Neuronal stem cell (in vitro differentiated cells): ENCODE results near the gene STT3B.

Source experiments
- DNase-seq: peaks from one replicate; pipeline ENCODE4 v3.0.0-alpha.2; 2013; ENCODE audit warnings: low spot score
- H2AFZ ChIP-seq: one replicate; pipeline ENCODE4 v1.6.1; 2013; ENCODE audit warnings: mild to moderate bottlenecking, low read length, inconsistent platforms
- H2AK5ac ChIP-seq: 2 replicates; pipeline ENCODE4 v1.6.1; 2013; ENCODE audit warnings: low read depth, mild to moderate bottlenecking, inconsistent platforms, low read length, moderate library complexity, mixed read lengths
- H2BK120ac ChIP-seq: 2 replicates; pipeline ENCODE4 v1.6.1; 2013; ENCODE audit warnings: low read depth, mild to moderate bottlenecking, inconsistent platforms, low read length, moderate library complexity, mixed read lengths
- H2BK12ac ChIP-seq: one replicate; pipeline ENCODE4 v1.6.1; 2013; ENCODE audit warnings: low read length, inconsistent platforms
- H2BK15ac ChIP-seq: 2 replicates; pipeline ENCODE4 v1.6.1; 2013; ENCODE audit warnings: mild to moderate bottlenecking, low read length, inconsistent platforms, mixed read lengths
- H2BK5ac ChIP-seq: one replicate; pipeline ENCODE4 v1.6.1; 2013; ENCODE audit warnings: inconsistent platforms, mild to moderate bottlenecking, low read length, moderate library complexity
- H3K14ac ChIP-seq: one replicate; pipeline ENCODE4 v1.6.1; 2013; ENCODE audit warnings: low read length, inconsistent platforms
- H3K18ac ChIP-seq: 2 replicates; pipeline ENCODE4 v1.6.1; 2013; ENCODE audit warnings: low read length, inconsistent platforms
- H3K23ac ChIP-seq: 2 replicates; pipeline ENCODE4 v1.6.1; 2013; ENCODE audit warnings: low read depth, mild to moderate bottlenecking, mixed read lengths, low read length, inconsistent platforms; ENCODE audit not compliant: poor library complexity
- H3K27ac ChIP-seq: replicated peaks from 3 replicates; pipeline ENCODE4 v1.5.1; 2013; ENCODE audit warnings: low read length, inconsistent platforms
- H3K27me3 ChIP-seq, 3 experiments: 2 replicates each; pipeline ENCODE4 v1.6.1; 2013; ENCODE audit warnings: low read length in 3 of 3, mild to moderate bottlenecking in 2 of 3, inconsistent platforms in 1 of 3, low read depth in 1 of 3, mixed read lengths in 1 of 3, moderate library complexity in 1 of 3; ENCODE audit not compliant: control insufficient read depth in 3 of 3, insufficient read depth in 3 of 3
- H3K36me3 ChIP-seq, 2 donors: replicated peaks in 1 of 2; 2 replicates each; pipeline ENCODE4 v1.6.1; 2013; ENCODE audit warnings: low read length in 2 of 2; ENCODE audit not compliant: control insufficient read depth in 2 of 2, insufficient read depth in 2 of 2
- H3K4ac ChIP-seq: 2 replicates; pipeline ENCODE4 v1.6.1; 2013; ENCODE audit warnings: inconsistent platforms, mild to moderate bottlenecking, low read length, moderate library complexity
- H3K4me1 ChIP-seq, 2 donors: 1 replicate in 1 of 2; 2 replicates in 1 of 2; pipeline ENCODE4 v1.6.1; 2013; ENCODE audit warnings: low read length in 2 of 2, low read depth in 1 of 2; ENCODE audit not compliant: control insufficient read depth in 2 of 2, insufficient read depth in 1 of 2
- H3K4me2 ChIP-seq: one replicate; pipeline ENCODE4 v1.6.1; 2013; ENCODE audit warnings: mild to moderate bottlenecking, low read length, inconsistent platforms; ENCODE audit not compliant: insufficient read depth, poor library complexity, severe bottlenecking
- H3K4me3 ChIP-seq, 2 donors: 2 replicates each; pipeline ENCODE4 v1.5.1; 2013; ENCODE audit warnings: low read length in 2 of 2, mild to moderate bottlenecking in 2 of 2, inconsistent platforms in 1 of 2, moderate library complexity in 1 of 2
- H3K79me1 ChIP-seq: one replicate; pipeline ENCODE4 v1.6.1; 2013; ENCODE audit warnings: low read depth, mild to moderate bottlenecking, inconsistent platforms, low read length, moderate library complexity
- H3K9ac ChIP-seq: one replicate; pipeline ENCODE4 v1.6.1; 2013; ENCODE audit warnings: mild to moderate bottlenecking, low read depth, low read length, inconsistent platforms; ENCODE audit not compliant: poor library complexity
- H3K9me3 ChIP-seq, 2 donors: replicated peaks in 1 of 2; 2 replicates each; pipeline versions ENCODE3 to v1.6.1; 2013; ENCODE audit warnings: low read length in 2 of 2, mild to moderate bottlenecking in 2 of 2, inconsistent platforms in 1 of 2, low read depth in 1 of 2, mixed read lengths in 1 of 2, moderate library complexity in 1 of 2; ENCODE audit not compliant: control insufficient read depth in 2 of 2, insufficient read depth in 1 of 2
- H4K8ac ChIP-seq: one replicate; pipeline ENCODE4 v1.6.1; 2013; ENCODE audit warnings: low read depth, mild to moderate bottlenecking, inconsistent platforms, low read length, moderate library complexity
- H4K91ac ChIP-seq: one replicate; pipeline ENCODE4 v1.6.1; 2013; ENCODE audit warnings: low read length, low read depth, mild to moderate bottlenecking, inconsistent platforms; ENCODE audit not compliant: poor library complexity
- WGBS, 2 donors: extraction: QIAGEN DNeasy Blood & Tissue Kit; methylation state at CpG; one replicate each; pipeline ENCODE4 v1.1.7; 2013; ENCODE audit warnings: missing lambda C conversion rate in 2 of 2, mixed read lengths in 1 of 2; ENCODE audit not compliant: insufficient read length in 2 of 2, insufficient replicate concordance in 1 of 2; ENCODE audit errors: extremely low coverage in 2 of 2; 5-methylcytosine and 5-hydroxymethylcytosine counted together

Gene STT3B

DNA sequence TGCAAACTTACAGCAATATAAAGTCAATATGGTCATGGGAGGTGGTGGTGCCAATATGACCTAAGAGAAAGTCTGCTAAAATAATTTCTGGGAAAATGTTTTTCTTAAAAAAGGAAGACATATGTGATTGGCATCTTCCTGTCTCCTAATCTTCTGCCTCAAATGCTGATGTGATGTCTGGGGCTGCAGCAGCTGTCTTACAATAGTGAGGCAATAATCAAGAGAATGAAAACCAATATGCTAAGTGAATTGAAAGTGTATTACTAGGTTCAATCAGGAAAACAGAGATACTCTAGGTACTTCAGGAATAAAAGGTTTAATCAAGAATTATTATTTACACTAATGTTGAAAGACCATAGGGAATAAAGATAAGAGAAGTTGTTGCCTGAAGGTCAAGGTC lies 7.2 kb upstream of the STT3B start:
- Histone ChIP-seq H3K4me3 (no peak overlapping the region), H3K4me2 (no peak overlapping the region), H3K9me3 (no peaks in the 10 kb centered on the region), H3K79me1 (peaks cover 3% of the 10 kb centered on the region), H3K4ac (no peak overlapping the region), H3K18ac (no peak overlapping the region), H3K27ac (no peak overlapping the region), H2BK15ac (no peak overlapping the region), H2BK120ac (no peak overlapping the region), H2BK5ac (no peak overlapping the region), H3K9ac (no peak overlapping the region), H4K91ac (no peak overlapping the region), H2BK12ac (no peak overlapping the region), H3K14ac (no peak overlapping the region), H3K4me1 (no peaks in the 10 kb centered on the region), H3K36me3 (no peaks in the 10 kb centered on the region), H2AK5ac (no peak overlapping the region), H4K8ac (no peak overlapping the region), H3K27me3 (no peaks in the 10 kb centered on the region), H3K23ac (no peak overlapping the region), H2AFZ (no peak overlapping the region)
- no peak for DNase-seq

DNA sequence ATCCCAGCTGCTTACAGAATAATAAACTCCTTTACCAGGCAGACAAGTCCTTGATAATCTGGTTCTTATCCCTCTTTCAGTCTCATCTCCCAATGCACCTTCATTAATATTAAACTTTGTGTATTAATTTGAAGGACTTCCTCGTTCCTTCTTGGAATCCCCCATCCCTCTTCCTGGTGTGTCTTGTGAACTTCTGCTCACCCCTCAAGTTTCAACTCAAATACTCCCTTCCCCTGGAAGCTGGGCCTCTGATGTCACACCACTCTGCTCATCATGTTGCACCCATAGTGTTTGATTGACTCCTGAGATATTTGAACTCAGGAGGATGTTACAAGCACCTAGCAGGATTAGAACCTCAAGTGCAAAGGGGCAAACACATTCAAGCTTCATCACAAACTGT lies 3.3 kb upstream of the STT3B start:
- no CpG with 5 or more reads among the region's 1 CpG for WGBS, 2 donors
- Histone ChIP-seq H2BK5ac (no peak overlapping the region), H3K18ac (no peak overlapping the region), H3K27ac (no peak overlapping the region), H2BK12ac (no peak overlapping the region), H3K4me3 (no peak overlapping the region), H2AK5ac (no peak overlapping the region), H3K79me1 (peaks cover 7% of the 10 kb centered on the region), H2BK15ac (no peak overlapping the region), H3K14ac (no peak overlapping the region), H2AFZ (no peak overlapping the region), H2BK120ac (no peak overlapping the region), H3K27me3 (no peaks in the 10 kb centered on the region), H3K4ac (no peak overlapping the region), H3K4me2 (no peak overlapping the region), H3K23ac (no peak overlapping the region), H3K9ac (no peak overlapping the region), H3K36me3 (no peaks in the 10 kb centered on the region), H4K91ac (no peak overlapping the region), H3K4me1 (no peaks in the 10 kb centered on the region), H3K9me3 (no peaks in the 10 kb centered on the region), H4K8ac (no peak overlapping the region)
- DNase-seq = no peak

DNA sequence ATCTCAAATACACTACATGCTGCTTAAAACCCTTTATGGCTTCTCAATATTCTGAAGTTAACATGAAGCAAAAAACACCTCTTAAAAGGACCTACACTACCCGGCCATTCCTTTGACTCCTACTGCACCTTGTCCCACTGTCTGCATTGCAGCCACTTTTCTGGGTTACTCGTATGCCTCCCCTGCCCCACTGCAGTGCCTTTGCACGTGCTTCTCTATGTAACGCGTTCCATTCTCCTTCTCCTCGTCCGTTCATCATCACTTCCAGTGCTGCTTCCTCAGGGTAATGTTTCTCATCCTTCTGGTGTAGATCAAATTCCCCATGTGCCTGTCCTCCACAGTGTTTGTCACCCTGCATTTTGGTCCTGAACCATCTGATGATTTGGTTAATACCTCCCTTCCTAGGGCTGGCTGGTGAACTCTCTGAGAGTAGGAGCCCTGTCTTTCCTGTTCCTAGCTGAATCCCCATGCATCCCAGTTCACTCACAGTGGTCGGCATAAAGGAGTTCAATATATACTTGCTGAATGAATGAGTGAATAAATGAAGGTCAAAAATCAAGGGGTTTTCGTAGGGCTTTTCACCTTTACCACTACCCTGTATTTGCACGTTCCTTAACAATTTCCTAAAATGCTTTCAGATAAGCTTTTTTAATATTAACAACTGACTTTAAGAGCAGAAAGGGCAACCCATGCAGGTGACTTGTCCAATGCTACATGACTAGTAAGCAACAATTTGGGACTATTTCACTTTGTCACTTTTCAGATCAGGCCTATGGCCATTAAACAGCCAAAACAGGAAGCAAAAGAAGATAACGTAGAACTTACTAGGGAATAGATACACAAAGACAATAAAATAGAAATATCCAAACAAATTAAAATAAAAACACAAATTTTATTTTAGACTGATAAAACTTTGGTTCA lies 2.4 kb upstream of the STT3B start:
- no peak overlapping the region for H3K14ac ChIP-seq
- H2BK15ac ChIP-seq = no peak overlapping the region
- no peak overlapping the region for H3K18ac ChIP-seq
- no peak overlapping the region for H4K8ac ChIP-seq
- H3K9me3 ChIP-seq = no peaks in the 10 kb centered on the region
- H2AFZ ChIP-seq = no peak overlapping the region
- H2BK120ac ChIP-seq = no peak overlapping the region
- H3K36me3 ChIP-seq = no peaks in the 10 kb centered on the region
- H4K91ac ChIP-seq = no peak overlapping the region
- peaks cover 7% of the 10 kb centered on the region for H3K79me1 ChIP-seq
- H3K4ac ChIP-seq = no peak overlapping the region
- no peak overlapping the region for H3K4me2 ChIP-seq
- H3K9ac ChIP-seq = no peak overlapping the region
- H3K4me3 ChIP-seq = peak overlapping the region in 1 of 2 donors; percentile 84
- DNase-seq = no peak
- H3K27me3 ChIP-seq = no peaks in the 10 kb centered on the region
- H3K23ac ChIP-seq = no peak overlapping the region
- no peak overlapping the region for H2BK5ac ChIP-seq
- H3K4me1 ChIP-seq = peaks cover 0 to 4% of the 10 kb centered on the region in 2 donors
- WGBS, 2 donors = no CpG with 5 or more reads among the region's 11 CpGs
- no peak overlapping the region for H2BK12ac ChIP-seq
- H3K27ac ChIP-seq = no peak overlapping the region
- no peak overlapping the region for H2AK5ac ChIP-seq

DNA sequence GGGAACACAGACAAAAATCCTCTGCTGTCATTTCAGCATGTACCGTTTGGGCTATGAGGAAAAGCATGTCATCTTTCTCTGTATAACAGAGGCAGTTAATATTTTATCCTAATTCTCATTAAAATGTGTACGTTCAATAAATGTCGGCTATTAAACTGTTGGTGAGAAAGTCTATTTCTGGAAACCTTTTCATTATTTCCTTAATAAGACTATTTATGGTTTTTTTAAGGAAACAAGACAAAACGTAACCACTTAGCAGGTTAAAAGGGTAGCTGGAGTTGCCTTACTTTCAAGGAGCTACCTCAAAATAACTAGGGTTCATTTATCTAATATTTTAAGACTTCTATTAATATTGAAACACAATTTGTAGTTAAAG lies 1.8 kb upstream of the STT3B start:
- WGBS, 2 donors = no CpG with 5 or more reads among the region's 4 CpGs
- Histone ChIP-seq H3K14ac (no peak overlapping the region), H2AFZ (peak overlapping the region; percentile 98), H2BK5ac (no peak overlapping the region), H3K23ac (no peak overlapping the region), H3K4me2 (no peak overlapping the region), H3K36me3 (no peaks in the 10 kb centered on the region), H4K91ac (no peak overlapping the region), H2BK120ac (no peak overlapping the region), H3K4me1 (peaks cover 0 to 4% of the 10 kb centered on the region in 2 donors), H2BK12ac (no peak overlapping the region), H2BK15ac (no peak overlapping the region), H3K18ac (no peak overlapping the region), H3K9me3 (peaks cover 0 to 4% of the 10 kb centered on the region in 2 donors), H4K8ac (no peak overlapping the region), H3K4ac (no peak overlapping the region), H3K79me1 (peaks cover 7% of the 10 kb centered on the region), H3K27ac (no peak overlapping the region), H3K9ac (no peak overlapping the region), H3K4me3 (peak overlapping the region in 1 of 2 donors; percentile 84), H2AK5ac (no peak overlapping the region), H3K27me3 (no peaks in the 10 kb centered on the region)
- no peak for DNase-seq
